Neuronal stem cell (in vitro differentiated cells): Measurements from ENCODE around the gene TXLNA.

ENCODE experiments used
- DNase-seq: peaks from one replicate; pipeline ENCODE4 v3.0.0-alpha.2; 2013; ENCODE audit warnings: low spot score
- H2AFZ ChIP-seq: one replicate; pipeline ENCODE4 v1.6.1; 2013; ENCODE audit warnings: mild to moderate bottlenecking, low read length, inconsistent platforms
- H2AK5ac ChIP-seq: 2 replicates; pipeline ENCODE4 v1.6.1; 2013; ENCODE audit warnings: low read depth, mild to moderate bottlenecking, inconsistent platforms, low read length, moderate library complexity, mixed read lengths
- H2BK120ac ChIP-seq: 2 replicates; pipeline ENCODE4 v1.6.1; 2013; ENCODE audit warnings: low read depth, mild to moderate bottlenecking, inconsistent platforms, low read length, moderate library complexity, mixed read lengths
- H2BK12ac ChIP-seq: one replicate; pipeline ENCODE4 v1.6.1; 2013; ENCODE audit warnings: low read length, inconsistent platforms
- H2BK15ac ChIP-seq: 2 replicates; pipeline ENCODE4 v1.6.1; 2013; ENCODE audit warnings: mild to moderate bottlenecking, low read length, inconsistent platforms, mixed read lengths
- H2BK5ac ChIP-seq: one replicate; pipeline ENCODE4 v1.6.1; 2013; ENCODE audit warnings: inconsistent platforms, mild to moderate bottlenecking, low read length, moderate library complexity
- H3K14ac ChIP-seq: one replicate; pipeline ENCODE4 v1.6.1; 2013; ENCODE audit warnings: low read length, inconsistent platforms
- H3K18ac ChIP-seq: 2 replicates; pipeline ENCODE4 v1.6.1; 2013; ENCODE audit warnings: low read length, inconsistent platforms
- H3K23ac ChIP-seq: 2 replicates; pipeline ENCODE4 v1.6.1; 2013; ENCODE audit warnings: low read depth, mild to moderate bottlenecking, mixed read lengths, low read length, inconsistent platforms; ENCODE audit not compliant: poor library complexity
- H3K27ac ChIP-seq: replicated peaks from 3 replicates; pipeline ENCODE4 v1.5.1; 2013; ENCODE audit warnings: low read length, inconsistent platforms
- H3K27me3 ChIP-seq, 3 experiments: 2 replicates each; pipeline ENCODE4 v1.6.1; 2013; ENCODE audit warnings: low read length in 3 of 3, mild to moderate bottlenecking in 2 of 3, inconsistent platforms in 1 of 3, low read depth in 1 of 3, mixed read lengths in 1 of 3, moderate library complexity in 1 of 3; ENCODE audit not compliant: control insufficient read depth in 3 of 3, insufficient read depth in 3 of 3
- H3K36me3 ChIP-seq, 2 donors: replicated peaks in 1 of 2; 2 replicates each; pipeline ENCODE4 v1.6.1; 2013; ENCODE audit warnings: low read length in 2 of 2; ENCODE audit not compliant: control insufficient read depth in 2 of 2, insufficient read depth in 2 of 2
- H3K4ac ChIP-seq: 2 replicates; pipeline ENCODE4 v1.6.1; 2013; ENCODE audit warnings: inconsistent platforms, mild to moderate bottlenecking, low read length, moderate library complexity
- H3K4me1 ChIP-seq, 2 donors: 1 replicate in 1 of 2; 2 replicates in 1 of 2; pipeline ENCODE4 v1.6.1; 2013; ENCODE audit warnings: low read length in 2 of 2, low read depth in 1 of 2; ENCODE audit not compliant: control insufficient read depth in 2 of 2, insufficient read depth in 1 of 2
- H3K4me2 ChIP-seq: one replicate; pipeline ENCODE4 v1.6.1; 2013; ENCODE audit warnings: mild to moderate bottlenecking, low read length, inconsistent platforms; ENCODE audit not compliant: insufficient read depth, poor library complexity, severe bottlenecking
- H3K4me3 ChIP-seq, 2 donors: 2 replicates each; pipeline ENCODE4 v1.5.1; 2013; ENCODE audit warnings: low read length in 2 of 2, mild to moderate bottlenecking in 2 of 2, inconsistent platforms in 1 of 2, moderate library complexity in 1 of 2
- H3K79me1 ChIP-seq: one replicate; pipeline ENCODE4 v1.6.1; 2013; ENCODE audit warnings: low read depth, mild to moderate bottlenecking, inconsistent platforms, low read length, moderate library complexity
- H3K9ac ChIP-seq: one replicate; pipeline ENCODE4 v1.6.1; 2013; ENCODE audit warnings: mild to moderate bottlenecking, low read depth, low read length, inconsistent platforms; ENCODE audit not compliant: poor library complexity
- H3K9me3 ChIP-seq, 2 donors: replicated peaks in 1 of 2; 2 replicates each; pipeline versions ENCODE3 to v1.6.1; 2013; ENCODE audit warnings: low read length in 2 of 2, mild to moderate bottlenecking in 2 of 2, inconsistent platforms in 1 of 2, low read depth in 1 of 2, mixed read lengths in 1 of 2, moderate library complexity in 1 of 2; ENCODE audit not compliant: control insufficient read depth in 2 of 2, insufficient read depth in 1 of 2
- H4K8ac ChIP-seq: one replicate; pipeline ENCODE4 v1.6.1; 2013; ENCODE audit warnings: low read depth, mild to moderate bottlenecking, inconsistent platforms, low read length, moderate library complexity
- H4K91ac ChIP-seq: one replicate; pipeline ENCODE4 v1.6.1; 2013; ENCODE audit warnings: low read length, low read depth, mild to moderate bottlenecking, inconsistent platforms; ENCODE audit not compliant: poor library complexity
- WGBS, 2 donors: extraction: QIAGEN DNeasy Blood & Tissue Kit; methylation state at CpG; one replicate each; pipeline ENCODE4 v1.1.7; 2013; ENCODE audit warnings: missing lambda C conversion rate in 2 of 2, mixed read lengths in 1 of 2; ENCODE audit not compliant: insufficient read length in 2 of 2, insufficient replicate concordance in 1 of 2; ENCODE audit errors: extremely low coverage in 2 of 2; 5-methylcytosine and 5-hydroxymethylcytosine counted together

TXLNA gene

GRCh38 chr1:32223683-32224082 lies 44.2 kb downstream of the TXLNA start:
- H2BK5ac ChIP-seq, result no peak overlapping the region
- no peak overlapping the region for H2AK5ac ChIP-seq
- no peak overlapping the region for H2BK15ac ChIP-seq
- no peak overlapping the region for H3K4ac ChIP-seq
- peaks cover 30 to 58% of the 10 kb centered on the region in 2 donors for H3K36me3 ChIP-seq
- WGBS, 2 donors, result no CpG with 5 or more reads among the region's 3 CpGs
- H3K9ac ChIP-seq, result no peak overlapping the region
- no peaks in the 10 kb centered on the region for H3K27me3 ChIP-seq
- no peak overlapping the region for H2BK120ac ChIP-seq
- H2AFZ ChIP-seq, result no peak overlapping the region
- no peak for DNase-seq
- H3K4me2 ChIP-seq, result no peak overlapping the region
- H4K8ac ChIP-seq, result no peak overlapping the region
- H3K14ac ChIP-seq, result no peak overlapping the region
- no peak overlapping the region for H3K27ac ChIP-seq
- H3K4me3 ChIP-seq, result peak overlapping the region in 1 of 2 donors; percentile 28
- H4K91ac ChIP-seq, result no peak overlapping the region
- no peak overlapping the region for H3K18ac ChIP-seq
- no peaks in the 10 kb centered on the region for H3K9me3 ChIP-seq
- no peak overlapping the region for H3K23ac ChIP-seq
- H3K4me1 ChIP-seq, result peaks cover 10 to 15% of the 10 kb centered on the region in 2 donors
- peaks cover 2% of the 10 kb centered on the region for H3K79me1 ChIP-seq
- H2BK12ac ChIP-seq, result no peak overlapping the region

- Histone ChIP-seq H3K79me1 (peaks cover 2% of the 10 kb centered on the region), H2BK15ac (no peak overlapping the region), H4K8ac (no peak overlapping the region), H3K9me3 (no peaks in the 10 kb centered on the region), H3K4ac (no peak overlapping the region), H2AK5ac (no peak overlapping the region), H3K4me3 (no peak overlapping the region), H3K27me3 (no peaks in the 10 kb centered on the region), H3K18ac (no peak overlapping the region), H3K9ac (no peak overlapping the region), H2BK12ac (no peak overlapping the region), H3K27ac (no peak overlapping the region), H4K91ac (no peak overlapping the region), H2AFZ (no peak overlapping the region), H3K4me2 (no peak overlapping the region), H3K36me3 (peaks cover 35 to 63% of the 10 kb centered on the region in 2 donors), H3K23ac (no peak overlapping the region), H2BK120ac (no peak overlapping the region), H3K4me1 (peaks cover 10 to 15% of the 10 kb centered on the region in 2 donors), H2BK5ac (no peak overlapping the region), H3K14ac (no peak overlapping the region)
- WGBS, 2 donors, result no CpG with 5 or more reads among the region's 4 CpGs
- DNase-seq, result no peak
Measured at GRCh38 chr1:32224285-32224684, 44.8 kb downstream of the TXLNA start.

GRCh38 chr1:32228771-32229170 lies 49.3 kb downstream of the TXLNA start:
- Histone ChIP-seq H2AK5ac (no peak overlapping the region), H3K4me3 (no peak overlapping the region), H3K36me3 (peaks cover 38 to 82% of the 10 kb centered on the region in 2 donors), H3K4ac (no peak overlapping the region), H3K23ac (no peak overlapping the region), H4K8ac (no peak overlapping the region), H3K4me1 (peaks cover 0 to 2% of the 10 kb centered on the region in 2 donors), H3K27ac (no peak overlapping the region), H3K9ac (no peak overlapping the region), H3K79me1 (no peaks in the 10 kb centered on the region), H2BK120ac (no peak overlapping the region), H2BK12ac (no peak overlapping the region), H3K9me3 (no peaks in the 10 kb centered on the region), H2AFZ (no peak overlapping the region), H3K27me3 (no peaks in the 10 kb centered on the region), H3K4me2 (no peak overlapping the region), H3K14ac (no peak overlapping the region), H2BK15ac (no peak overlapping the region), H3K18ac (no peak overlapping the region), H4K91ac (no peak overlapping the region), H2BK5ac (no peak overlapping the region)
- DNase-seq, result no peak
- no CpG with 5 or more reads among the region's 3 CpGs for WGBS, 2 donors

GRCh38 chr1:32231843-32232432 lies 52.5 kb downstream of the TXLNA start:
- no peak for DNase-seq
- Histone ChIP-seq H3K27ac (no peak overlapping the region), H3K4me2 (no peak overlapping the region), H3K4me3 (no peak overlapping the region), H4K8ac (no peak overlapping the region), H2BK15ac (no peak overlapping the region), H3K18ac (no peak overlapping the region), H2AK5ac (no peak overlapping the region), H2BK120ac (no peak overlapping the region), H2BK5ac (peak overlapping the region; percentile 10), H3K36me3 (peaks cover 36 to 55% of the 10 kb centered on the region in 2 donors), H4K91ac (no peak overlapping the region), H3K27me3 (no peaks in the 10 kb centered on the region), H3K79me1 (peaks cover 5% of the 10 kb centered on the region), H3K14ac (no peak overlapping the region), H2BK12ac (no peak overlapping the region), H3K23ac (no peak overlapping the region), H2AFZ (no peak overlapping the region), H3K4ac (no peak overlapping the region), H3K9me3 (no peaks in the 10 kb centered on the region), H3K4me1 (peaks cover 0 to 2% of the 10 kb centered on the region in 2 donors), H3K9ac (no peak overlapping the region)
- no CpG with 5 or more reads among the region's 5 CpGs for WGBS, 2 donors
